Chondrocyte (in vitro differentiated cells): ENCODE measurements around the gene KCNQ2. TPM values are rescaled to one million over a fixed set of nuclear protein-coding genes. Genes with fewer than 3 reads are reported as not detected.

Source experiments
- DNase-seq: peaks from one replicate; pipeline ENCODE4 v3.0.0; 2021; ENCODE audit warnings: mixed read lengths, low spot score
- H3K27ac Mint-ChIP-seq: one replicate; pipeline ENCODE4 v1.8.0; 2021; ENCODE audit warnings: mild to moderate bottlenecking, moderate library complexity, mixed read lengths; ENCODE audit not compliant: unreplicated experiment
- H3K27me3 Mint-ChIP-seq: 2 replicates; pipeline ENCODE4 v1.8.0; 2021; ENCODE audit warnings: low read depth, mixed read lengths
- H3K36me3 Mint-ChIP-seq: 2 replicates; pipeline ENCODE4 v1.8.0; 2021; ENCODE audit warnings: low read depth, mixed read lengths
- H3K4me1 Mint-ChIP-seq: 2 replicates; pipeline ENCODE4 v1.8.0; 2021; ENCODE audit warnings: low read depth, mild to moderate bottlenecking, mixed read lengths
- H3K4me3 Mint-ChIP-seq: one replicate; pipeline ENCODE4 v1.8.0; 2021; ENCODE audit warnings: mild to moderate bottlenecking, moderate library complexity, mixed read lengths; ENCODE audit not compliant: unreplicated experiment
- H3K9me3 Mint-ChIP-seq: 2 replicates; pipeline ENCODE4 v1.8.0; 2021; ENCODE audit warnings: low read depth, mixed read lengths
- total RNA-seq: library from RNA; stranded (reverse); gene quantifications from 3 replicates; pipeline ENCODE4 v1.2.1, GENCODE V29; 2021
- TF ChIP-seq, protein P1 (sequence below): fragments of 200-600 bp; sonication (generic); IDR thresholded peaks from 2 replicates; pipeline ENCODE4 v1.5.0; 2021; ENCODE audit warnings: antibody characterized with exemption, mild to moderate bottlenecking, moderate library complexity

The KCNQ2 gene
- total RNA-seq, 1 donor from 2014 or later, result not detected

DNA sequence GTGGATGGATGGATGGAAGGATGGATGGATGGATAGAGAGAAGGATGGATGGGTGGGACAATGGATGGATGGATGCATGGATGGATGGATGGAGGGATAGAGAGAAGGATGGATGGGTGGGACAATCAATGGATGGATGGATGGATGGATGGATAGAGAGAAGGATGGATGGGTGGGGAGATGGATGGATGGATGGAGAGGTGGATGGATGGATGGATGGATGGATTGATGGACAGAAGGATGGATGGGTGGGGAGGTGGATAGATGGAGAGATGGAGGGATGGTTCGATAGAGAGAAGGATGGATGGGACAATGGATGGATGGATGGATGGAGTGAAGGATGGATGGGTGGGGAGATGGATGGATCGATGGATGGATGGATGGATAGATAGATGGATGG, 20.1 kb upstream of the KCNQ2 start:
- DNase-seq, result no peak
- Mint-ChIP-seq H3K4me3 (no peak overlapping the region), H3K4me1 (no peaks in the 10 kb centered on the region), H3K9me3 (peaks cover 5% of the 10 kb centered on the region), H3K36me3 (no peaks in the 10 kb centered on the region), H3K27ac (no peak overlapping the region), H3K27me3 (peaks cover 4% of the 10 kb centered on the region)
- TF ChIP-seq, protein P1, sequence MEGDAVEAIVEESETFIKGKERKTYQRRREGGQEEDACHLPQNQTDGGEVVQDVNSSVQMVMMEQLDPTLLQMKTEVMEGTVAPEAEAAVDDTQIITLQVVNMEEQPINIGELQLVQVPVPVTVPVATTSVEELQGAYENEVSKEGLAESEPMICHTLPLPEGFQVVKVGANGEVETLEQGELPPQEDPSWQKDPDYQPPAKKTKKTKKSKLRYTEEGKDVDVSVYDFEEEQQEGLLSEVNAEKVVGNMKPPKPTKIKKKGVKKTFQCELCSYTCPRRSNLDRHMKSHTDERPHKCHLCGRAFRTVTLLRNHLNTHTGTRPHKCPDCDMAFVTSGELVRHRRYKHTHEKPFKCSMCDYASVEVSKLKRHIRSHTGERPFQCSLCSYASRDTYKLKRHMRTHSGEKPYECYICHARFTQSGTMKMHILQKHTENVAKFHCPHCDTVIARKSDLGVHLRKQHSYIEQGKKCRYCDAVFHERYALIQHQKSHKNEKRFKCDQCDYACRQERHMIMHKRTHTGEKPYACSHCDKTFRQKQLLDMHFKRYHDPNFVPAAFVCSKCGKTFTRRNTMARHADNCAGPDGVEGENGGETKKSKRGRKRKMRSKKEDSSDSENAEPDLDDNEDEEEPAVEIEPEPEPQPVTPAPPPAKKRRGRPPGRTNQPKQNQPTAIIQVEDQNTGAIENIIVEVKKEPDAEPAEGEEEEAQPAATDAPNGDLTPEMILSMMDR, result no peak

- no peak overlapping the region for H3K27ac Mint-ChIP-seq
- H3K9me3 Mint-ChIP-seq, result peaks cover 5% of the 10 kb centered on the region
- H3K36me3 Mint-ChIP-seq, result no peaks in the 10 kb centered on the region
Measured at GRCh38 chr20:63491635-63492230, 19.3 kb upstream of the KCNQ2 start.

GRCh38 chr20:63491078-63491477, 18.6 kb upstream of the KCNQ2 start:
- Mint-ChIP-seq H3K27ac (no peak overlapping the region), H3K27me3 (peaks cover 6% of the 10 kb centered on the region), H3K4me3 (no peak overlapping the region), H3K36me3 (no peaks in the 10 kb centered on the region), H3K9me3 (peaks cover 7% of the 10 kb centered on the region), H3K4me1 (no peaks in the 10 kb centered on the region)
- DNase-seq, result peak; percentile 66
- TF ChIP-seq, protein P1, result no peak

More at GRCh38 chr20:63491635-63492230, 19.3 kb upstream of the KCNQ2 start:
- TF ChIP-seq, protein P1, result no peak
- Mint-ChIP-seq H3K4me3 (no peak overlapping the region), H3K4me1 (no peaks in the 10 kb centered on the region), H3K27me3 (peaks cover 6% of the 10 kb centered on the region)
- no peak for DNase-seq

DNA sequence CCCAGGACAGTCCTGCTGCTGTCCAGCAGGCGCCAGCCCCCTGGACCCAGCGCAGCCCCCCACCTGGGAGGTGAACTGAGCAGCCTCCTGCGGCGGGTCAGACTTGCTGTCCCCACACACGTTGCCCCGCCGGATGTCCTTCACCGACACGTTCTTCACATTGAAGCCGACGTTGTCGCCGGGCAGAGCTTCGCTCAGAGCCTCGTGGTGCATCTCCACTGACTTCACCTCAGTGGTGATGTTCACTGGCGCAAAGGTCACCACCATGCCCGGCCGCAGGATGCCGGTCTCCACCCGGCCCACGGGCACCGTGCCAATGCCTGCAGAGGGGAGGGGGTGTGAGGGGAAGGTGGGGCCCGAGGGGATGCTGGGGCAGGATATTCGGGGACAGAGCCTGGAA, 18.0 kb upstream of the KCNQ2 start:
- H3K36me3 Mint-ChIP-seq, result no peaks in the 10 kb centered on the region
- peaks cover 7% of the 10 kb centered on the region for H3K9me3 Mint-ChIP-seq
- DNase-seq, result no peak
- no peak overlapping the region for H3K27ac Mint-ChIP-seq
- H3K27me3 Mint-ChIP-seq, result peaks cover 6% of the 10 kb centered on the region
- no peaks in the 10 kb centered on the region for H3K4me1 Mint-ChIP-seq
- no peak overlapping the region for H3K4me3 Mint-ChIP-seq
- TF ChIP-seq, protein P1, result no peak

GRCh38 chr20:63488315-63489251, 16.1 kb upstream of the KCNQ2 start:
- DNase-seq, result no peak
- Mint-ChIP-seq H3K27me3 (peaks cover 10% of the 10 kb centered on the region), H3K9me3 (peaks cover 7% of the 10 kb centered on the region), H3K4me1 (no peaks in the 10 kb centered on the region), H3K4me3 (no peak overlapping the region), H3K27ac (no peak overlapping the region), H3K36me3 (no peaks in the 10 kb centered on the region)
- TF ChIP-seq, protein P1, result no peak
